Inflammatory macrophage (primary cell): Measurements from ENCODE around the gene DYRK4.

ENCODE experiments used
- DNase-seq, 2 donors: peaks; one replicate each; pipeline ENCODE4 v3.0.0-alpha.2; 2020 to 2022

The DYRK4 gene

GRCh38 chr12:4563336-4563735 lies 1.3 kb downstream of the DYRK4 start:
- peak in 1 of 2 donors; percentile 32 for DNase-seq

DNA sequence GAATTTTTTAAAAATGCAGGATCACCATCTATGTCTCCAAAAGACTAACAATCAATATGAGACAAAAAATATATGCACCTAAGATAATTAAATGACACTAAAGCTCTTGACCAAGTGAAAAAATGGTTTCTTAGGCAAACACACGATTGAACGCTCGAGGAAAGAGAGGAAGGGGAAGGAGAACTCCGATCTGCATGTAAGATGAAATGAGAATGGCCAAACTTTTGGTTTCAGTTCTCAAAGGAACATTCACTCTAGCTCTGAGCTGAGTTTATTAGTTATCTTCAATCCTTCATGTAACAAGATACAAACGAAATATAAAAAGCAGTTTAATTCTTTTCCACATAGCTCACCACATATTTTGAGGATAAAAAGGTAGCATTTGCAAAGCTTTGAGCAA lies 2.8 kb downstream of the DYRK4 start:
- DNase-seq, result peak; percentile 55 to 59

DNA sequence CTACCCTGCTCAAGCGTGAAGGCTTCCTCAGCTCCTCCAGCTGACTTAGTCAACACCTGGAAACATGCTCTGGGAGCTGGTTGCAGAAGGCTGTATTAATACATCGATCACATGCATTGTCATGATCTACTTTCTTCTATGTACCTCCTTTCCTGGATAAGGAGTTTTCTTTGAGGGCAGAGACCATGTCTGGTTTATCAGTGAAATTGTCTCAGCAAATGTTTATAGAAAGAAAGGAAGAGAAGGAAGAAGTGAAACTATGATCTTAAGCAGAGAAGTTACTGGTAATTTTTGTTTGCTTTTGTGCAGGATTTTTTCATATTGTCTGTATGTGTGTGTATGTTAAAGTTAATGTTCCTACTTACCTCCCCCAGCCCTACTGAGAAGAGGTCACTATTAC lies 4.5 kb downstream of the DYRK4 start:
- peak in 1 of 2 donors; percentile 29 for DNase-seq

DNA sequence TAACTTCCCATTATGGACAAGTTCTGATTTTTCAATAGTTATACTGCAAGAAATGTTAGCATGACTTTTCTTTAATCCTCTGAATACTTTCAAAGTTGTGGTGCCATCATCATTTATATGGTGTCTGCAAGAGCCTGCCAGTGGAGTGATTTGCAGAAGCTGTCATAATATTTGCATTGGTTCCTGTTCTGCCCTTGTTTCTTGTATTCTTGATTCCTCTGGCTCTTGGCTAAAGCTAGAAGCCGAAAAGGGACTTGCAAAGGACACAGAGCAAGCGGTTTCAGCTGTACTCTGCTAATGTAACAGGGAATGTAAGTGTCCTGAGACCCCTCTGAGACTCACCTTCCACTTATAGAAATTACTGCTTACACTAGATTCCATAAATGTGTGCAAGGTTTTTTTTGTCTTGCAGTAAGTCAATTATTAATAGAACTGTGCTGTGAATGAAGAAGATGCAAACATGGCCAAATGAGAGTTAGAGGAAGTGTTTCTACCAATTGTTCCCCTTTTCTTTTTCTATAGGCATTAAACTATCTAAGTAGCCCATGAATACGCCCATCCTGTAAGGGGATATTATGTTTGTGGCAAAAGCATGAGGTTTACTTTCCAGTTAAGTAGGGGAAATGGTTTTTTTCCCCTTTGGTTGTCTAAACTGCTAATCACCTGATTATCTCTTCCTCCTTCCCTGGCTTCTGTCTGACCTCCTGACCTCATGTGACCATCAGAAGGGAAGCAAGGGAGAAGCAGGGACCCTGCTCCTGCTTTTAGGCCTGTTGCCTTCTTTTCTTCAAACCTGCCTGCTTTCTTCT lies 5.3 kb downstream of the DYRK4 start:
- peak; percentile 90 to 98 for DNase-seq

DNA sequence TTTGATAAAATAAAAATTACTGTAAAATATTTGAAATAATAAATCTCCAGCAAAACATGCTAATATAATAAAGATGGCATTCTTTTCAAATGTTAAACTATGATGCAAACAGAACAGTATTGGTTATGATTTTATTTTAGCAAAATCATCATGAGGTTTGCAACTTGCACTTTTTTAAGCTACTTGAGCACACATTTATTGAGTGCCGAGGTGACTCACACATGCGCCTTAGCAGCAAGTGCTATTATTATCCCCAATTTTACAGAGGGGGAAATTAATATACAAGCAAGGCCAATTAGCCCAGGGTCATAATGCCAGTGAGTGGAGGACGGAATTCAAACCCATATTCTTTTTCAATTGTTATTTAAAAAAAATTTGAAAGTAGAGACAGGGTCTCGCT lies 7.3 kb downstream of the DYRK4 start:
- peak; percentile 38 to 48 for DNase-seq

DNA sequence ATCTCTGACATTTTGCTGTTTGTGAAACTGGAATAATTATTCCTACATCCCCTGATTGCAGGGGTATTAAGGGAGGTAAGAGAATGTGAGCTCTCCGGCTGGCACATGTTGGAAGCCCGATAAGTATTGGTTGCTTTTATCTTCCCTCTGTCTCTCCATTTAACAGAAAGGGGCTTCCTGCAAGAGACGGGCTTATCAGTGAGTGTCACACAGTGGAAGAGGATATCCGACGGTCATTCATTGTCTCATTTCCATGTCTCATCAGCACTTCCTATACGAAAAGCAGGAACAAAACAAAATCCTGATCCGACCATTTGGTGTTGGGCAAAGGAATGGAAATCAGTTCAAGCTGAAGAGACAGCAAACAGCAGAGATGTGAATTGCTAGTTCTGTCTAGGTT lies 10.7 kb downstream of the DYRK4 start:
- no peak for DNase-seq

DNA sequence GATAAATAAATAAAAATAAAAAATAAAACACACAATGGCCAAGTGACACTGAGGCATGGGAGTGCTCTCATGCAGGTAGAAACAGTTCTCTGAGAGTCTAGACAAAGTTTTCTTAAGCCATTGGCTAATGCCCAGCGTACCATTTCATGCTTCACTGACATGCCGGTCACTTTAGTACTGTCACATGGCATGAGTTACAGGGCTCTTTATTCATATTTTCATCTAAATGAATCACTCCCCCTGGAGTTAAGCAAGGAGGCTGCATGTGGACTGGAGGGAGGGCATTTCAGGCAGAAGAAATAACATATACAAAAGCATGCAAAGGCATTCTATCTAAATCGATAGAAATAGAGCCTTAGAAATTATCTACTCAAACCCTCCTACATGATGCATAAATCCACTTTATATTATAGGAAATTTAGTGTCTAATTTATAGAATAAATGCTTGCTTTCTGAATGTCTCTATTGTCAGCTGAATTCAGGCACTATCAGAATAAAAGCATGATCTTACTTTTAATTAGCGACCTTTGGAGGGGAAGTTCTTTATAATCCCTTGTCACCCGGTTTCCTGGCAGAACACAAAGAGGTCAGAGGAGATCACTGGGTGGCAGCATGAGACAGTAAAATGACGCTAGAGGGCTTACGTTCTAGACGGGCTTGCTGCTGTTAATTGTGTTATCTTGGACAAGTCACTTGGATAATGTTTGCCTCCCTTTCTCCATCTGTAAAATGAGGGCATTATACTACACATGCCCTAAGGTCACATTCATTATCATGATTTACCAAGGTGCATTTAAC lies 17.5 kb downstream of the DYRK4 start:
- DNase-seq, result peak; percentile 70 to 80

GRCh38 chr12:4580281-4580688 lies 18.3 kb downstream of the DYRK4 start:
- no peak for DNase-seq

- DNase-seq, result no peak
Measured at GRCh38 chr12:4584281-4584680, 22.3 kb downstream of the DYRK4 start.

- DNase-seq, result no peak
Measured at GRCh38 chr12:4584896-4585295, 22.9 kb downstream of the DYRK4 start.

- no peak for DNase-seq
Measured at GRCh38 chr12:4586500-4586899, 24.5 kb downstream of the DYRK4 start.

- no peak for DNase-seq
Measured at GRCh38 chr12:4587108-4587507, 25.1 kb downstream of the DYRK4 start.

DNA sequence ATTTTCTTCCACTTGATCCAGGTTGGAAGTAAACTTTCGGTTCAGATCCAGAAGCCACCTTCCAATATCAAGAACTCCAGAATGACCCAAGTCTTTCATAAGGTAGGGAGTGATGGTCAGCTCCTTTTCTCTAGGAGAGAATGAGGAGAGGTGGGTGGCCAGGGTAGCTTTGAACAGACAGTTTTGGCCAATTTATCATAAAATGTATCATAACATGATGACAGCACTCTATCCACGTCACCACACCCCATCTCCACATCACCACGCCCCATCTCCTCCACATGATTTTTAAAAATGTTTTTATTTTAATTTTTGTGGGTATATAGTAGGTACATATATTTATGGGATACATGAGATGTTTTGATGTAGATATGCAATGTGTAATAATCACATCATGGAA lies 26.9 kb downstream of the DYRK4 start:
- no peak for DNase-seq

DNA sequence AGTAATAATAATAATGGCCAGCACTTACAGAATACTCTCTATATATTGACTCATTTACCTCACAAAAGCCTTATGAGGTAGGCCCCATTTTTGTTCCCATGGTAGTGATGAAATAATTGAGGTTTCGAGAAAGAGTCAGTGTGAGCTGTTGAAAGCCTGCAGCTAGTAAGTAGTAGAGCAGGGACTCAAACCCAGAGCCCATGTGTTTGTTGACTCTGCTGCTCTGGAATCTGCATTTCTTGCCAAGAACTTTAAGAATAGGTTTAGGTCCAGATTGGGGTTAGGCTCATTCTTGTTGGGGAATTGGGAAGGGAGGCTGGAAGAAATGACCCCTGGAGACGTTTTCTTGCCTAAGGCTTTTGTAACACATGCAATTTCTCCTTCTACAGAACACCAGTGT lies 27.9 kb downstream of the DYRK4 start:
- peak in 1 of 2 donors; percentile 13 for DNase-seq

DNA sequence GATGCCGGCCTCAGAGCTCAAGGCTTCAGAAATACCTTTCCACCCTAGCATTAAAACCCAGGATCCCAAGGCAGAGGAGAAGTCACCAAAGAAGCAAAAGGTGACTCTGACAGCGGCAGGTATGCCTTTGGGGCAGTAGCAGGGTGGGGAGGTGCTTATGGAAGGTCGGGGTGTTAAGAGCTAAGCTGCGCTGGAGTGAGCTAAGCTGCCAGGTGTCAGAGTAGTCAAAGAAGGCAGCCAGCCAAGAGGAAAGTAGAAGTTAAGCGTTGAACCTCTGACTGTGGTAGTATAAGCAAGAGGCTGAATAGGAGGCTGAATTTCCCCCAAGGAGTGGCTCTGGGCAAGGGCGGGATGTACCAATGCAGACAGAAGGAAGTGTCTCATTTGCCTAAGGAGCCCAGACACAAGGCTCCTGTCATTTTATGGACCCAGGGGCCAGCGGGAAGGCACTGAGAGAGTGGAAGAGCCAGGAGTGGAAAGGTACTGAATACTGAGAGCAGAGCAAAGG lies 29.2 kb downstream of the DYRK4 start:
- no peak for DNase-seq

DNA sequence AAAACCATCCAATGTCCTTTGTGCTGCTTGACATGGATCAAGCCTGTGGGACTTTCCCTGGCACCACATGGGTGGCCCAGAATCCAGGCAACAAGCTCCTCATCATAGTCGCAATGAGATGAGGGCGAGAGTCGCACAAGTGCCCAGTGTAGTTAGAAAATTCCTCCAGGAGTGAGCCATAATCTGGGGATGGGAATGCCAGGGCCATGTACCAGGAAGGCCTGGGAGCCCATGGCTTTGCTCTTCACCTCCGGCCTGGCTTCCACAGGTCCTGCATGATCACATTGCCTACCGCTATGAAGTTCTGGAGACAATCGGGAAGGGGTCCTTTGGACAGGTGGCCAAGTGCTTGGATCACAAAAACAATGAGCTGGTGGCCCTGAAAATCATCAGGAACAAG lies 33.9 kb downstream of the DYRK4 start:
- no peak for DNase-seq

- no peak for DNase-seq
Measured at GRCh38 chr12:4603421-4603820, 41.4 kb downstream of the DYRK4 start.

- no peak for DNase-seq
Measured at GRCh38 chr12:4603946-4604345, 41.9 kb downstream of the DYRK4 start.

GRCh38 chr12:4604684-4605193 lies 42.7 kb downstream of the DYRK4 start:
- DNase-seq, result peak; percentile 90 to 92

GRCh38 chr12:4607056-4607455 lies 45.0 kb downstream of the DYRK4 start:
- DNase-seq, result no peak

- DNase-seq, result no peak
Measured at GRCh38 chr12:4609071-4609470, 47.1 kb downstream of the DYRK4 start.

DNA sequence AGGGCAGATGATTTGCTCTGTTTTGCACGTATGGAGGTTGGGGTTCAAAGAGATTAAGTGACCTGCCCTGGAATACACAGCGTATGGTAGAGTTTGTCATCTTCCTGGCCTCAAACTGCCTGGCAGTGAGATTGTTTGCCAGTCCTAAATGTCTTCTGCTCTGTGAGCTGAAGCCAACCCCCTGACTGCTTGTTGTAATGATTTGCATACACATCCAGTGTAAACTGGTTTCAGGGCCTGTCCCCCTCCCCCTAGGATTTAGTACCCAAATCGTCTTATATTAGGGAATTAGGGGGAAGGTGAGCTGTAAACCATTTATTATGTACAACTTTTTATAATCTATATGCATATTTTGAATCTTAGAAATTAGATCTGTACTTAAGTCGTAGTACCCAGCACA lies 48.5 kb downstream of the DYRK4 start:
- DNase-seq, result no peak

DNA sequence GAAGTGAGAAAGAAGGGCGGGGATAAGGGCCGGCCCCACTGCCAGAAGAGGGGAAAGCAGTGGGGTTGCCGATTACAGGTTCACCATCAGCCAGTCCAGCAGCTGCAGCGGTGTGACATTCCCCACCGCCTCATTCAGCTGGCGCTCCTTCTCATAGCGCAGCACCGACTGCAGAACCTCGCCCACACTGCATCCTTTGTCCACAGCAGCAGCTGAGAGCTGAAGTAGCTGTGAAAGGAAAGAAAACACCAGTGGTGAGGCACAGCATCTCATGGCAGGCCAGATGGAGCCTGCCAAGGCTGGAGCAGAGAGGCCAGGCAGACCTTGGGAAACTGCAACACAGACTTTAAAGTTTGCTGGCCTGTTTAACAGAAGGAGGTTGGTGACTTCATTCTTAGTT lies 53.7 kb downstream of the DYRK4 start:
- DNase-seq, result no peak

DNA sequence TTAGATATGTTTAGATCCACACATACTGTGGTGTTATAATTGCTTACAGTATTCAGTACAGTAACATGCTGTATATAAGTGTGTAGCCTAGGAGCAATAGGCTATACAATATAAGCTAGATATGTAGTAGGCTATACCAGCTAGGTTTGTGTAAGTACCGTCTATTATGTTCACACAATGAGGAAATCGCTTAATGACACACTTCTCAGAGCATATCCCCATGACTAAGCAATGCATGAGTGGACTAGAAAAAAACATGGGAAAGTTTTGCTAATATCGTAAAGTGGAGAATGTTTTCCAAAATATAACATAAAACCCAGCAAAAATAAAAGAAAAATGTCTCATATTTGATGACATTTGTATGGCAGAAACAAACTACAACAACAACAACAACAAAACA lies 59.5 kb downstream of the DYRK4 start:
- no peak for DNase-seq
